Measurements from ENCODE around the gene TRIM44. TPM values are rescaled to one million over a fixed set of nuclear protein-coding genes. Genes with fewer than 3 reads are reported as not detected.

Gene TRIM44, protein sequence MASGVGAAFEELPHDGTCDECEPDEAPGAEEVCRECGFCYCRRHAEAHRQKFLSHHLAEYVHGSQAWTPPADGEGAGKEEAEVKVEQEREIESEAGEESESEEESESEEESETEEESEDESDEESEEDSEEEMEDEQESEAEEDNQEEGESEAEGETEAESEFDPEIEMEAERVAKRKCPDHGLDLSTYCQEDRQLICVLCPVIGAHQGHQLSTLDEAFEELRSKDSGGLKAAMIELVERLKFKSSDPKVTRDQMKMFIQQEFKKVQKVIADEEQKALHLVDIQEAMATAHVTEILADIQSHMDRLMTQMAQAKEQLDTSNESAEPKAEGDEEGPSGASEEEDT
- total RNA-seq, result 10 to 100 TPM; 40.9 to 41.1 TPM

- DNase-seq, result peak; percentile 89
- peaks cover 33% of the 10 kb centered on the region for H3K4me1 Mint-ChIP-seq
- H3K4me3 Mint-ChIP-seq, result peak within 1 kb of the TSS; percentile 88
- H3K9me3 Mint-ChIP-seq, result peaks cover 32% of the 10 kb centered on the region
- no peaks in the 10 kb centered on the region for H3K27me3 Mint-ChIP-seq
- peak within 1 kb of the TSS; percentile 96 for H3K27ac Mint-ChIP-seq
- peaks cover 45% of the 10 kb centered on the region for H3K36me3 Mint-ChIP-seq
These were observed at the start of gene TRIM44 for GRCh38 chr11:35662649-35663407. TSS of gene TRIM44 (plus strand) at chr11:35662775. CDS start at chr11:35663112, 337 bp downstream.

DNA sequence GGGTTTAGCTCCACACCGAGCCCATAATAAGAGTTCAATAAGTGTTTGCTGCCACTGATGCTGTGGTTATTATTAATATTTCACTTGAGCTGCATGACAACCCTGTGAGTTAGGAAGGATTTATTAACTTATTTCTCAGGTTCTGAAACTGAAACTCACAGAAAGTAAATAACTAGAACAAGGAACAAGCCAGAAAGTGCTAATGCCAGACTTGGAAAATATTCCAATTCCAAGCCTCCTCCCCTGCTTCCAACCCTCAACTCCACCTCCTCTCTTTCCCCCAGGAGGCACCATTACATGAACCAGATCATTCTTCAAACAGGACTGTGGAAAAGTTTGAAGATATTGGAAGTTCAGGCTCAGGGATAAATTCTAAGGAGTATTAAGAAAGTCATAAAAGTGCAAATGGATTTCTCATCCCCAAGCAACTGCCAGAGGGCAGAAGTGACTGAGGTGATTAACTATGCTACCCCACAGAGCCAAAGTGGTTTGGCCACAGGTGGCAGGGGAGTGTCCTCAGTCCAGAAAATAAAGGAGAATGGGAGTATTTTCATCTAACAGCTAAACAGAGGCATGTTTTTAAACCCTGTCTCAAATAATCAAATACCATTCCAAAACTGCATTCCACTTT, 47.5 kb upstream of the TRIM44 start:
- DNase-seq, result no peak
- Mint-ChIP-seq H3K4me3 (no peak overlapping the region), H3K27me3 (peaks cover 53% of the 10 kb centered on the region), H3K4me1 (peaks cover 5% of the 10 kb centered on the region), H3K27ac (no peak overlapping the region), H3K9me3 (no peaks in the 10 kb centered on the region), H3K36me3 (no peaks in the 10 kb centered on the region)

DNA sequence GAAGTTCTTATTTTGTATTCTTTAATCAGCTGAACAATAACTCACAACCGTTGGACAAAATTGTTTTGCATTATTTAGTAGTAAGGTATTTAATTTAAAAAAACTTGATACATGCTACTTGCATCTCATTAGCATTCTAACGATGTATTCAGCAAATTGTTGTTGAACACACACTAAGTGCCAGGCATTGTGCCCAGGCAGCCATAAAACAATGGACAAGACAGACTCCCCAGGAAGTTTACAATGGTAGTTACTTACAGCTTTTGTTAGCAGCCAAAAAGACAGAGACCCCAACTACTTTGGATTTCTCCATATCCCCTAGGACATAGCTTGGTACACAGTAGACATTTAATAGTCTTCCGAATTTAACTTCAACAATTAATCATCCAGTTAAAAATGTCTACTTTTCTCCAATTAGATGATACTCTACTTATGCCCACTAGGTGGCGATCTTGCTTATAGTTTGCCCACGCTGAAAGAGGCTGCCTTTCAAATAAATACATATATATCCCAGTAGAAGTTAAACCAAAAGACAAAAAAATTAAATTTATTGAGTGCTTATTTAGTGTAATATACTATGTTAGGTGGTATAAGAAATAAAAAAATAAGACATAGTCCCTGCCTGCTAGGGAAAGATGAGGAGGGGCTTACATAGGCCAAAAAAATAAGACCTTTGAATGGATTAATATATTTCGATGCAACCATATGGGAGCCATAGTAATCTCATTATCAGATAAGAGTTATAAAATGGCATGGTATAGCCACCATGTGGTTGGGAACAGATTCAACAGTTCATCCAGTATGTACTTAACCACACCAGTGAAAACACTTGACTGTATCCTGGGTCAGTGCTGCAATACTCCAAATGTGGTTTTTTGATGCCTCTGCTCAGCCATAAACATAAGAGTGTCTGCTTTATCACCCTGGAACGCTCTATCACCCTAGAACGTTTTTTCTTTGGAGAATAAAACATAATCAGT, 46.4 kb upstream of the TRIM44 start:
- Mint-ChIP-seq H3K27me3 (peaks cover 59% of the 10 kb centered on the region), H3K4me1 (peaks cover 6% of the 10 kb centered on the region), H3K27ac (no peak overlapping the region), H3K36me3 (no peaks in the 10 kb centered on the region), H3K4me3 (no peak overlapping the region), H3K9me3 (no peaks in the 10 kb centered on the region)
- no peak for DNase-seq

GRCh38 chr11:35617316-35617686, 45.3 kb upstream of the TRIM44 start:
- peaks cover 62% of the 10 kb centered on the region for H3K27me3 Mint-ChIP-seq
- no peak for DNase-seq
- H3K4me1 Mint-ChIP-seq, result peaks cover 7% of the 10 kb centered on the region
- H3K4me3 Mint-ChIP-seq, result peak overlapping the region; percentile 61
- no peaks in the 10 kb centered on the region for H3K9me3 Mint-ChIP-seq
- no peak overlapping the region for H3K27ac Mint-ChIP-seq
- no peaks in the 10 kb centered on the region for H3K36me3 Mint-ChIP-seq

- Mint-ChIP-seq H3K27ac (peak within 1 kb of the TSS; percentile 21), H3K9me3 (no peaks in the 10 kb centered on the region), H3K36me3 (no peaks in the 10 kb centered on the region), H3K4me3 (peak within 1 kb of the TSS; percentile 66), H3K27me3 (peaks cover 64% of the 10 kb centered on the region), H3K4me1 (peaks cover 7% of the 10 kb centered on the region)
- DNase-seq, result peak; percentile 36
These were observed 44.7 kb upstream of the TRIM44 start, which contains the start of gene FJX1 for GRCh38 chr11:35617687-35618496. TSS of gene FJX1 (plus strand) at chr11:35618460. CDS start at chr11:35618637, 177 bp downstream.

GRCh38 chr11:35618497-35619115, 44.0 kb upstream of the TRIM44 start:
- Mint-ChIP-seq H3K4me1 (peaks cover 7% of the 10 kb centered on the region), H3K9me3 (no peaks in the 10 kb centered on the region), H3K4me3 (no peak overlapping the region), H3K27me3 (peaks cover 68% of the 10 kb centered on the region), H3K27ac (no peak overlapping the region), H3K36me3 (no peaks in the 10 kb centered on the region)
- peak; percentile 53 for DNase-seq

GRCh38 chr11:35619116-35619854, 43.3 kb upstream of the TRIM44 start:
- Mint-ChIP-seq H3K27me3 (peaks cover 75% of the 10 kb centered on the region), H3K4me1 (peaks cover 7% of the 10 kb centered on the region), H3K27ac (no peak overlapping the region), H3K36me3 (no peaks in the 10 kb centered on the region), H3K9me3 (no peaks in the 10 kb centered on the region), H3K4me3 (peak overlapping the region; percentile 66)
- DNase-seq, result peak; percentile 22

- H3K4me1 Mint-ChIP-seq, result peaks cover 7% of the 10 kb centered on the region
- H3K36me3 Mint-ChIP-seq, result no peaks in the 10 kb centered on the region
- H3K27me3 Mint-ChIP-seq, result peaks cover 73% of the 10 kb centered on the region
- H3K27ac Mint-ChIP-seq, result no peak overlapping the region
- no peaks in the 10 kb centered on the region for H3K9me3 Mint-ChIP-seq
- peak; percentile 6 for DNase-seq
- peak overlapping the region; percentile 66 for H3K4me3 Mint-ChIP-seq
These were observed 42.5 kb upstream of the TRIM44 start for GRCh38 chr11:35619855-35620640.

- Mint-ChIP-seq H3K4me3 (no peak overlapping the region), H3K4me1 (peaks cover 7% of the 10 kb centered on the region), H3K27ac (no peak overlapping the region), H3K36me3 (no peaks in the 10 kb centered on the region), H3K27me3 (peaks cover 76% of the 10 kb centered on the region), H3K9me3 (no peaks in the 10 kb centered on the region)
- no peak for DNase-seq
These were observed 41.8 kb upstream of the TRIM44 start for GRCh38 chr11:35620795-35621194.

- Mint-ChIP-seq H3K4me1 (peaks cover 7% of the 10 kb centered on the region), H3K27ac (no peak overlapping the region), H3K4me3 (no peak overlapping the region)
These were observed 41.0 kb upstream of the TRIM44 start for GRCh38 chr11:35621620-35622019.

GRCh38 chr11:35622070-35622469, 40.5 kb upstream of the TRIM44 start:
- H3K36me3 Mint-ChIP-seq, result no peaks in the 10 kb centered on the region
- H3K4me1 Mint-ChIP-seq, result peaks cover 7% of the 10 kb centered on the region
- no peak for DNase-seq
- H3K27me3 Mint-ChIP-seq, result peaks cover 78% of the 10 kb centered on the region
- no peak overlapping the region for H3K27ac Mint-ChIP-seq
- H3K4me3 Mint-ChIP-seq, result no peak overlapping the region
- H3K9me3 Mint-ChIP-seq, result no peaks in the 10 kb centered on the region

More at GRCh38 chr11:35621620-35622019, 41.0 kb upstream of the TRIM44 start:
- Mint-ChIP-seq H3K9me3 (no peaks in the 10 kb centered on the region), H3K27me3 (peaks cover 78% of the 10 kb centered on the region), H3K36me3 (no peaks in the 10 kb centered on the region)
- DNase-seq, result no peak

DNA sequence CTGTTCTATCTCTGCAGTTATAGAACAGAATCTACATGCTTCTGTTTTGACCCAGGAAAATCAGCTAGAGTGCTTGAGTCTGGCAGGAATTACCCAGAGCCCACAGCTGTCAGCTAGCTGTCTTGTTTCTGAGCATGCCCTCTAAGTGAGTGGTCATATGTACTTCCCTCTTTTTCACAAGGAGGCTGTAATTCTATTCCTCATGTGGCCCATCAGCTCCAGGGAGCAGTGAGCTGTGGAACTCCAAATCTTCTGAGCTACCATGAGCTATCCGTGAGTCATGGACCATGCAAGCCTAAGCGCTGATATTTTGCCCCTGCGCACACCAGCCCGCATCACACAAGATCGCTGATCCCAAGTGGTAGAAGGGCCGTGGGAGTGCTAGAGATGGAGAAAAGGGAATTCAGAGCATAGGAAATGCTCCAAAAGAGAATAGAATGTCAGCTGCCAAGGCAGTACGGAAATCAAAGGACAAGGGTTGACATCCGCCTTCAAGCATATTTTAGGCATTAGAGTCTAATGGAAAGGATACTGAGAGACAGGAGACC, 38.9 kb upstream of the TRIM44 start:
- Mint-ChIP-seq H3K27me3 (peaks cover 81% of the 10 kb centered on the region), H3K9me3 (no peaks in the 10 kb centered on the region), H3K4me1 (peaks cover 4% of the 10 kb centered on the region), H3K4me3 (no peak overlapping the region), H3K36me3 (no peaks in the 10 kb centered on the region), H3K27ac (no peak overlapping the region)
- DNase-seq, result no peak
